Panc1 (cell line): Measurements from ENCODE around the gene MSH3.

ENCODE experiments used
- TF ChIP-seq, protein P1 (sequence below): fragments of 450-650 bp; IDR thresholded peaks from 2 replicates; pipeline ENCODE4 v1.5.1; 2017; ENCODE audit warnings: mild to moderate bottlenecking
- TF ChIP-seq, protein P2 (sequence below), 2 experiments: IDR thresholded peaks; 2 replicates each; pipeline ENCODE4 v1.6.1; 2011 to 2012; ENCODE audit warnings: low read depth in 2 of 2, control low read depth in 1 of 2, low read length in 1 of 2, mild to moderate bottlenecking in 1 of 2, moderate library complexity in 1 of 2; ENCODE audit not compliant: insufficient read depth in 1 of 2

DNA sequence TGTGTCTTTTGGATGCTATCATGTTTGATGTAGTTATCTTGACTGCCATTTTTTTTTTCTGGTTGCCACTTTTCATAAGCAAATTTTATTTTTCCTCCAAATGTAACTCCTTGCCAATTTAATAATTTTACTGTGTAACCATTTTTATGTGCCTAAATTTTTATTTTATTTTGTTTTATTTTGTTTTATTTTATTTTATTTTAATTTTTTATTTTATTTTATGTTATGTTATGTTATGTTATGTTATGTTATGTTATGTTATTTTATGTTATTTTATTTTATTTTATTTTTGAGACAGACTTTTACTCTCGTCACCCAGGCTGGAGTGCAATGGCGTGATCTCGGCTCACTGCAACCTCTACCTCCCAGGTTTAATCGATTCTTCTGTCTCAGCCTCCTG is 108.1 kb downstream of the MSH3 start:
- TF ChIP-seq, protein P1, sequence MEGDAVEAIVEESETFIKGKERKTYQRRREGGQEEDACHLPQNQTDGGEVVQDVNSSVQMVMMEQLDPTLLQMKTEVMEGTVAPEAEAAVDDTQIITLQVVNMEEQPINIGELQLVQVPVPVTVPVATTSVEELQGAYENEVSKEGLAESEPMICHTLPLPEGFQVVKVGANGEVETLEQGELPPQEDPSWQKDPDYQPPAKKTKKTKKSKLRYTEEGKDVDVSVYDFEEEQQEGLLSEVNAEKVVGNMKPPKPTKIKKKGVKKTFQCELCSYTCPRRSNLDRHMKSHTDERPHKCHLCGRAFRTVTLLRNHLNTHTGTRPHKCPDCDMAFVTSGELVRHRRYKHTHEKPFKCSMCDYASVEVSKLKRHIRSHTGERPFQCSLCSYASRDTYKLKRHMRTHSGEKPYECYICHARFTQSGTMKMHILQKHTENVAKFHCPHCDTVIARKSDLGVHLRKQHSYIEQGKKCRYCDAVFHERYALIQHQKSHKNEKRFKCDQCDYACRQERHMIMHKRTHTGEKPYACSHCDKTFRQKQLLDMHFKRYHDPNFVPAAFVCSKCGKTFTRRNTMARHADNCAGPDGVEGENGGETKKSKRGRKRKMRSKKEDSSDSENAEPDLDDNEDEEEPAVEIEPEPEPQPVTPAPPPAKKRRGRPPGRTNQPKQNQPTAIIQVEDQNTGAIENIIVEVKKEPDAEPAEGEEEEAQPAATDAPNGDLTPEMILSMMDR = no peak
- TF ChIP-seq, protein P2, sequence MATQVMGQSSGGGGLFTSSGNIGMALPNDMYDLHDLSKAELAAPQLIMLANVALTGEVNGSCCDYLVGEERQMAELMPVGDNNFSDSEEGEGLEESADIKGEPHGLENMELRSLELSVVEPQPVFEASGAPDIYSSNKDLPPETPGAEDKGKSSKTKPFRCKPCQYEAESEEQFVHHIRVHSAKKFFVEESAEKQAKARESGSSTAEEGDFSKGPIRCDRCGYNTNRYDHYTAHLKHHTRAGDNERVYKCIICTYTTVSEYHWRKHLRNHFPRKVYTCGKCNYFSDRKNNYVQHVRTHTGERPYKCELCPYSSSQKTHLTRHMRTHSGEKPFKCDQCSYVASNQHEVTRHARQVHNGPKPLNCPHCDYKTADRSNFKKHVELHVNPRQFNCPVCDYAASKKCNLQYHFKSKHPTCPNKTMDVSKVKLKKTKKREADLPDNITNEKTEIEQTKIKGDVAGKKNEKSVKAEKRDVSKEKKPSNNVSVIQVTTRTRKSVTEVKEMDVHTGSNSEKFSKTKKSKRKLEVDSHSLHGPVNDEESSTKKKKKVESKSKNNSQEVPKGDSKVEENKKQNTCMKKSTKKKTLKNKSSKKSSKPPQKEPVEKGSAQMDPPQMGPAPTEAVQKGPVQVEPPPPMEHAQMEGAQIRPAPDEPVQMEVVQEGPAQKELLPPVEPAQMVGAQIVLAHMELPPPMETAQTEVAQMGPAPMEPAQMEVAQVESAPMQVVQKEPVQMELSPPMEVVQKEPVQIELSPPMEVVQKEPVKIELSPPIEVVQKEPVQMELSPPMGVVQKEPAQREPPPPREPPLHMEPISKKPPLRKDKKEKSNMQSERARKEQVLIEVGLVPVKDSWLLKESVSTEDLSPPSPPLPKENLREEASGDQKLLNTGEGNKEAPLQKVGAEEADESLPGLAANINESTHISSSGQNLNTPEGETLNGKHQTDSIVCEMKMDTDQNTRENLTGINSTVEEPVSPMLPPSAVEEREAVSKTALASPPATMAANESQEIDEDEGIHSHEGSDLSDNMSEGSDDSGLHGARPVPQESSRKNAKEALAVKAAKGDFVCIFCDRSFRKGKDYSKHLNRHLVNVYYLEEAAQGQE (IDR thresholded peaks at IDR 0.05; ENCODE audit: insufficient read depth in 1 of 2, low read depth in 2 of 2, low read length in 1 of 2) = no peak
